Liver (tissue), 3 donors: ENCODE measurements around the gene BLVRA.

Experiments
- CTCF ChIP-seq: fragments of 150-350 bp; IDR thresholded peaks from 2 replicates; pipeline ENCODE4 v1.5.1; 2017; ENCODE audit warnings: improper control_type of control experiment, low read depth, low read length; ENCODE audit not compliant: missing input control
- FOXA2 ChIP-seq: IDR thresholded peaks from 2 replicates; pipeline ENCODE4 v1.6.1; 2016; ENCODE audit warnings: antibody characterized with exemption
- RXRA ChIP-seq, 2 donors: IDR thresholded peaks; 2 replicates each; pipeline ENCODE4 v1.6.1; 2017 to 2018; ENCODE audit warnings: antibody characterized with exemption in 2 of 2, mild to moderate bottlenecking in 1 of 2
- TAF1 ChIP-seq: conservative IDR thresholded peaks from 2 replicates; pipeline ENCODE4 v1.6.1; 2016; ENCODE audit warnings: antibody characterized with exemption, mild to moderate bottlenecking
- ZBTB33 ChIP-seq: IDR thresholded peaks from 2 replicates; pipeline ENCODE4 v1.6.1; 2016; ENCODE audit warnings: antibody characterized with exemption
- donor health status: healthy.
- donor health status: healthy.

- TF ChIP-seq CTCF (no peak), FOXA2 (no peak), RXRA (IDR thresholded peaks at IDR 0.05) (no peak), TAF1 (no peak), ZBTB33 (no peak)
These were observed 93.3 kb downstream of the BLVRA start for GRCh38 chr7:43851805-43852204.
